COR-L47 (cell line): ENCODE results near the gene DENND11.
A peak's percentile ranks its signal among the peaks of the same experiment; 100 is the strongest.
"Not testable (repeated sequence)": the region's sequence is repeated elsewhere in the genome, so short reads cannot be mapped to it uniquely, and the experiment has no call there.

Experiments used
- DNase-seq: peaks from one replicate; lab custom pipeline; 2025; lab: John Stamatoyannopoulos, UW

The DENND11 gene

GRCh38 chr7:141708351-141708750 lies 6.4 kb upstream of the DENND11 start, which contains the start of gene WEE2:
Gene WEE2 (plus strand): TSS chr7:141708353. CDS start chr7:141708759, 406 bp downstream.
- peak; percentile 35 for DNase-seq

- peak; percentile 37 for DNase-seq
These were observed 4.5 kb upstream of the DENND11 start for GRCh38 chr7:141706239-141707064.

GRCh38 chr7:141704741-141705140 lies 2.8 kb upstream of the DENND11 start:
- no peak for DNase-seq

GRCh38 chr7:141704112-141704511 lies 2.1 kb upstream of the DENND11 start:
- no peak for DNase-seq

- DNase-seq, result no peak
These were observed 926 bp upstream of the DENND11 start for GRCh38 chr7:141702892-141703291.

GRCh38 chr7:141701489-141702046 lies 398 bp downstream of the DENND11 start:
- peak; percentile 48 for DNase-seq

GRCh38 chr7:141700848-141701371 lies 1.1 kb downstream of the DENND11 start:
- no peak for DNase-seq

- no peak for DNase-seq
These were observed 1.6 kb downstream of the DENND11 start for GRCh38 chr7:141700296-141700847.

- no peak for DNase-seq
These were observed 2.1 kb downstream of the DENND11 start for GRCh38 chr7:141699860-141700259.

GRCh38 chr7:141698247-141699015 lies 3.5 kb downstream of the DENND11 start:
- peak; percentile 9 for DNase-seq

GRCh38 chr7:141697211-141697871 lies 4.6 kb downstream of the DENND11 start:
- peak; percentile 43 for DNase-seq

- DNase-seq, result no peak
These were observed 5.6 kb downstream of the DENND11 start for GRCh38 chr7:141696348-141696747.

GRCh38 chr7:141695803-141696289 lies 6.1 kb downstream of the DENND11 start:
- peak; percentile 44 for DNase-seq

- no peak for DNase-seq
These were observed 8.9 kb downstream of the DENND11 start for GRCh38 chr7:141693082-141693481.

GRCh38 chr7:141691961-141692360 lies 10.0 kb downstream of the DENND11 start:
- DNase-seq, result no peak

- DNase-seq, result no peak
These were observed 10.4 kb downstream of the DENND11 start for GRCh38 chr7:141691540-141691939.

- DNase-seq, result not testable (repeated sequence)
These were observed 12.7 kb downstream of the DENND11 start for GRCh38 chr7:141689072-141689825.

- no peak for DNase-seq
These were observed 13.9 kb downstream of the DENND11 start for GRCh38 chr7:141688043-141688442.

- no peak for DNase-seq
These were observed 15.3 kb downstream of the DENND11 start for GRCh38 chr7:141686670-141687069.

GRCh38 chr7:141686074-141686473 lies 15.9 kb downstream of the DENND11 start:
- no peak for DNase-seq
